ENCODE data around the gene STAG1. TPM values are rescaled to one million over a fixed set of nuclear protein-coding genes. Genes with fewer than 3 reads are reported as not detected.
A peak's percentile ranks its signal among the peaks of the same experiment; 100 is the strongest.

The STAG1 gene
- total and polyA plus RNA-seq, 9 of the 15 experiments (the other 6 are each of a cell fraction or from before 2014, with no cell fraction given) = 2.7 to 17.7 (median 8.8) TPM

DNA sequence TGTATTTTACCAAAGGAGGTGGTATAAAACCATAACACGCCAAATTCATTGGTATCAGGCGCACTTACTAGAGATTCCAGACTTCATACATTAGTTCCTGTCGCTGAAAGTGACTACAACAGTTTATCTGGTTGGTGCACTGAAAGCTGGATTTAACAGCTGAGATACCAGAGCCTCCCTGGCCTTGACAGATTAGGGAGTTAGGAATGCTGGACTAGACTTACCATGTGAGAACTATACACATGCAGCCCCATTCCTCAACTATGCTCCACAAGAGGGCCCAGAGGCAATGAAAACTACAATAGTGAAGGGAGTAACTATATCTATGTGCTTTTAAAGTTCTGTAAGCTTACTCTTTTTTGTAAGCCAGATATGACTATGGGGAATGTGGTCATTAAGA lies 174.4 kb downstream of the STAG1 start (continued):
- TF ChIP-seq, protein P1, sequence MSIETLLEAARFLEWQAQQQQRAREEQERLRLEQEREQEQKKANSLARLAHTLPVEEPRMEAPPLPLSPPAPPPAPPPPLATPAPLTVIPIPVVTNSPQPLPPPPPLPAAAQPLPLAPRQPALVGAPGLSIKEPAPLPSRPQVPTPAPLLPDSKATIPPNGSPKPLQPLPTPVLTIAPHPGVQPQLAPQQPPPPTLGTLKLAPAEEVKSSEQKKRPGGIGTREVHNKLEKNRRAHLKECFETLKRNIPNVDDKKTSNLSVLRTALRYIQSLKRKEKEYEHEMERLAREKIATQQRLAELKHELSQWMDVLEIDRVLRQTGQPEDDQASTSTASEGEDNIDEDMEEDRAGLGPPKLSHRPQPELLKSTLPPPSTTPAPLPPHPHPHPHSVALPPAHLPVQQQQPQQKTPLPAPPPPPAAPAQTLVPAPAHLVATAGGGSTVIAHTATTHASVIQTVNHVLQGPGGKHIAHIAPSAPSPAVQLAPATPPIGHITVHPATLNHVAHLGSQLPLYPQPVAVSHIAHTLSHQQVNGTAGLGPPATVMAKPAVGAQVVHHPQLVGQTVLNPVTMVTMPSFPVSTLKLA (conservative IDR thresholded peaks at IDR 0.05) = peak in 1 of 2 experiments; percentile 41; a peak in 1 of 4 replicates
- TF ChIP-seq HDAC3 (IDR thresholded peaks at IDR 0.05; ENCODE audit: borderline replicate concordance, partially characterized antibody) = peak; percentile 34
- TF ChIP-seq, protein P2, sequence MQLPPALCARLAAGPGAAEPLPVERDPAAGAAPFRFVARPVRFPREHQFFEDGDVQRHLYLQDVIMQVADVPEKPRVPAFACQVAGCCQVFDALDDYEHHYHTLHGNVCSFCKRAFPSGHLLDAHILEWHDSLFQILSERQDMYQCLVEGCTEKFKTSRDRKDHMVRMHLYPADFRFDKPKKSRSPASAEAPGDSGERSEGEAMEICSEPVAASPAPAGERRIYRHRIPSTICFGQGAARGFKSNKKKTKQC (CRISPR knock-in tag; IDR thresholded peaks at IDR 0.05) = no peak
- peak; percentile 45; the same call in 1 of the 2 replicates for TF ChIP-seq SMAD4 (CRISPR knock-in tag; conservative IDR thresholded peaks at IDR 0.05)
- TF ChIP-seq COPS2 (conservative IDR thresholded peaks at IDR 0.05) = no peak
- no peak for TF ChIP-seq NCOA6 (IDR thresholded peaks at IDR 0.05)
- TF ChIP-seq ZNF408 (CRISPR knock-in tag; IDR thresholded peaks at IDR 0.05; ENCODE audit: low read depth) = no peak
- no peak for TF ChIP-seq ZNF764 (CRISPR knock-in tag; IDR thresholded peaks at IDR 0.05; ENCODE audit: low read depth)
- TF ChIP-seq, protein P3, sequence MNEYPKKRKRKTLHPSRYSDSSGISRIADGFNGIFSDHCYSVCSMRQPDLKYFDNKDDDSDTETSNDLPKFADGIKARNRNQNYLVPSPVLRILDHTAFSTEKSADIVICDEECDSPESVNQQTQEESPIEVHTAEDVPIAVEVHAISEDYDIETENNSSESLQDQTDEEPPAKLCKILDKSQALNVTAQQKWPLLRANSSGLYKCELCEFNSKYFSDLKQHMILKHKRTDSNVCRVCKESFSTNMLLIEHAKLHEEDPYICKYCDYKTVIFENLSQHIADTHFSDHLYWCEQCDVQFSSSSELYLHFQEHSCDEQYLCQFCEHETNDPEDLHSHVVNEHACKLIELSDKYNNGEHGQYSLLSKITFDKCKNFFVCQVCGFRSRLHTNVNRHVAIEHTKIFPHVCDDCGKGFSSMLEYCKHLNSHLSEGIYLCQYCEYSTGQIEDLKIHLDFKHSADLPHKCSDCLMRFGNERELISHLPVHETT (CRISPR knock-in tag; conservative IDR thresholded peaks at IDR 0.05 in 1 of 2, IDR thresholded peaks at IDR 0.05 in 1 of 2) = no peak
- TF ChIP-seq FOXP1 (CRISPR knock-in tag; IDR thresholded peaks at IDR 0.05) = no peak
- TF ChIP-seq CSDE1 (IDR thresholded peaks at IDR 0.05) = no peak
- TF ChIP-seq SRSF1 (IDR thresholded peaks at IDR 0.05; ENCODE audit: low read depth, low read length) = no peak
- no peak for TF ChIP-seq RFX1 (IDR thresholded peaks at IDR 0.05)
- TF ChIP-seq ESRRA (IDR thresholded peaks at IDR 0.05; ENCODE audit: borderline replicate concordance, low read depth) = no peak
- TF ChIP-seq FOSL1 (tag; conservative IDR thresholded peaks at IDR 0.05) = no peak
- TF ChIP-seq ZNF589 (CRISPR knock-in tag; IDR thresholded peaks at IDR 0.05; ENCODE audit: low read depth) = no peak
- TF ChIP-seq RFX5 (IDR thresholded peaks at IDR 0.05; ENCODE audit: low read depth, low read length) = no peak
- TF ChIP-seq SNIP1 (IDR thresholded peaks at IDR 0.05; ENCODE audit: low read depth) = no peak
- TF ChIP-seq TOE1 (IDR thresholded peaks at IDR 0.05; ENCODE audit: borderline replicate concordance) = no peak
- no peak for TF ChIP-seq TOE1 (CRISPR knock-in tag; IDR thresholded peaks at IDR 0.05; ENCODE audit: borderline replicate concordance, low read depth)
- no peak for TF ChIP-seq CHD4 (IDR thresholded peaks at IDR 0.05; ENCODE audit: insufficient read depth, insufficient replicate concordance, low read depth, low read length, poor library complexity, severe bottlenecking)
- TF ChIP-seq, protein P4, sequence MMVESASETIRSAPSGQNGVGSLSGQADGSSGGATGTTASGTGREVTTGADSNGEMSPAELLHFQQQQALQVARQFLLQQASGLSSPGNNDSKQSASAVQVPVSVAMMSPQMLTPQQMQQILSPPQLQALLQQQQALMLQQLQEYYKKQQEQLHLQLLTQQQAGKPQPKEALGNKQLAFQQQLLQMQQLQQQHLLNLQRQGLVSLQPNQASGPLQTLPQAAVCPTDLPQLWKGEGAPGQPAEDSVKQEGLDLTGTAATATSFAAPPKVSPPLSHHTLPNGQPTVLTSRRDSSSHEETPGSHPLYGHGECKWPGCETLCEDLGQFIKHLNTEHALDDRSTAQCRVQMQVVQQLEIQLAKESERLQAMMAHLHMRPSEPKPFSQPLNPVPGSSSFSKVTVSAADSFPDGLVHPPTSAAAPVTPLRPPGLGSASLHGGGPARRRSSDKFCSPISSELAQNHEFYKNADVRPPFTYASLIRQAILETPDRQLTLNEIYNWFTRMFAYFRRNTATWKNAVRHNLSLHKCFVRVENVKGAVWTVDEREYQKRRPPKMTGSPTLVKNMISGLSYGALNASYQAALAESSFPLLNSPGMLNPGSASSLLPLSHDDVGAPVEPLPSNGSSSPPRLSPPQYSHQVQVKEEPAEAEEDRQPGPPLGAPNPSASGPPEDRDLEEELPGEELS (CRISPR knock-in tag; IDR thresholded peaks at IDR 0.05; ENCODE audit: borderline replicate concordance) = no peak
- TF ChIP-seq TEAD4 (IDR thresholded peaks at IDR 0.05; ENCODE audit: low read length) = peak; percentile 91
- no peak for TF ChIP-seq TEAD4 (CRISPR knock-in tag; IDR thresholded peaks at IDR 0.05; ENCODE audit: borderline replicate concordance)
- TF ChIP-seq PTRF (tag; IDR thresholded peaks at IDR 0.05) = no peak

Data from K562 (cell line).